Measurements from ENCODE around the gene TP53AIP1.

- no peak for TF ChIP-seq ZSCAN20 (CRISPR knock-in tag; IDR thresholded peaks at IDR 0.05)
- TF ChIP-seq CTCF (IDR thresholded peaks at IDR 0.05) = no peak
- TF ChIP-seq BHLHE40 (IDR thresholded peaks at IDR 0.05; ENCODE audit: low read depth, low read length) = no peak
- no peak for TF ChIP-seq JUN (IDR thresholded peaks at IDR 0.05)
- TF ChIP-seq HDAC2 (IDR thresholded peaks at IDR 0.05) = no peak
- no peak for TF ChIP-seq HOXB13 (CRISPR knock-in tag; IDR thresholded peaks at IDR 0.05; ENCODE audit: low read depth)
- TF ChIP-seq POLR2AphosphoS2 (conservative IDR thresholded peaks at IDR 0.05; ENCODE audit: low read length) = no peak
- TF ChIP-seq CEBPB (IDR thresholded peaks at IDR 0.05) = no peak
- no peak for TF ChIP-seq EP300 (IDR thresholded peaks at IDR 0.05)
- no peak for TF ChIP-seq MAFK (IDR thresholded peaks at IDR 0.05; ENCODE audit: partially characterized antibody)
- TF ChIP-seq REST (IDR thresholded peaks at IDR 0.05) = no peak
- TF ChIP-seq MAX (IDR thresholded peaks at IDR 0.05) = no peak
- TF ChIP-seq CHD4 (IDR thresholded peaks at IDR 0.05; ENCODE audit: borderline replicate concordance) = no peak
- TF ChIP-seq PBX3 (IDR thresholded peaks at IDR 0.05) = no peak
These were observed 22.0 kb downstream of the TP53AIP1 start for GRCh38 chr11:128920666-128921065.

Data from A549 (cell line).